ENCODE results near the gene NAAA. TPM values are rescaled to one million over a fixed set of nuclear protein-coding genes. Genes with fewer than 3 reads are reported as not detected.

NAAA gene
- polyA plus RNA-seq, 4 donors = 11.4 to 69.1 (median 23.3) TPM

DNA sequence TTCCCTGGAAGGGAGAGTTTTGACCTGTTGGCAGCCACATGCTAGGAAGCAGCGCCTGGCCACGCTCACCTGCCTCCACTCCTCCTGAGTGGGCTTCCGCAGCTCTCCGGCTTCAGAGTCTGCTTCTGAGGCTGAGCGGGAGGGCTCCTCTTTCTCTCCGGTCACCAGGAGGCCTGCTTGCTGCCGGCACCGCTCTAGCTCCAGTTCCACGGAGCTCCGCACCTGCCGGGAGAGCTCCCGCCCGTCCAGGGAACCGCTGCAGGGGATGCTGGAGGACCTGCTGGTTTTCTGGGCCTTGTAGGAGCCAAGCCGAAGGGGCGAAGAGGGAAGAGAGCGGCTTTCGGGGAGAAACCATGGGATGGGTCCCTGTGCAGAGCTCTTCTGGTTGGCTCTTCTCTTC is 64.6 kb downstream of the NAAA start:
- H3K4me3 ChIP-seq (ENCODE audit: low read depth in 1 of 3, low read length in 3 of 3) = no peak overlapping the region
- FAIRE-seq (no peak), DNase-seq (no peak)
- H3K36me3 ChIP-seq (ENCODE audit: control insufficient read depth in 3 of 3, insufficient read depth in 2 of 3, low read depth in 1 of 3, low read length in 3 of 3) = no peaks in the 10 kb centered on the region
- H3K4me1 ChIP-seq (ENCODE audit: control insufficient read depth in 3 of 3, insufficient read depth in 2 of 3, low read depth in 1 of 3, low read length in 2 of 3) = no peaks in the 10 kb centered on the region
- H3K27ac ChIP-seq (ENCODE audit: low read depth in 1 of 3, low read length in 2 of 3) = no peak overlapping the region
- no peaks in the 10 kb centered on the region for H3K9me3 ChIP-seq (ENCODE audit: control insufficient read depth in 2 of 2, insufficient read depth in 1 of 2, low read depth in 1 of 2, low read length in 1 of 2)
- H3K27me3 ChIP-seq (ENCODE audit: control insufficient read depth in 3 of 3, insufficient read depth in 3 of 3, low read length in 3 of 3) = peaks cover 0 to 3% (median 2%) of the 10 kb centered on the region in 3 donors
- 87 to 90% (median 88%) methylated on average over 18 of the region's 18 CpGs for WGBS, 3 donors

GRCh38 chr4:75869100-75869499 is 71.7 kb downstream of the NAAA start:
- FAIRE-seq = no peak
- 53 to 74% (median 60%) methylated on average over 3 of the region's 3 CpGs for WGBS, 3 donors

DNA sequence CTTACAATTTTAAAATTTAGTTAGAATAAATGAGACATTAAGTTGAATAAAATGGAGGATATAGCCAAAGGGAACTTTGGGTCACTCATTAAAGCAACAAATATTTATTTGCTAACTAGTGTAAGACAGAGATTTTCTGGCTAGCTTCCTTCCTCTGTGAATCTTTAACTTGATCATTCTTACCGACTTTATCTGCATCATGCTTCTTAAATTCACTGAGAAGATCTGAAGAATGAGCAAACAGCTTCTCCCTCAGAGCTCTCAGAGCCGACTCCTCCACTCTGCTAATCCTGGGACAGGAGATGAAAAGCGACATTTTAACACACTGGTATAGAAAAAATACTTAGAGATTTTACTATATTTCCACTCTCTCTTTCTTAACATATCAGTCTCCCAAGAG is 73.7 kb downstream of the NAAA start:
- 34 to 63% (median 43%) methylated on average over 3 of the region's 3 CpGs for WGBS, 3 donors
- H3K4me3 ChIP-seq (ENCODE audit: low read depth in 1 of 3, low read length in 3 of 3) = no peak overlapping the region
- FAIRE-seq (no peak), DNase-seq (no peak)
- peaks cover 0 to 2% of the 10 kb centered on the region in 2 donors for H3K9me3 ChIP-seq (ENCODE audit: control insufficient read depth in 2 of 2, insufficient read depth in 1 of 2, low read depth in 1 of 2, low read length in 1 of 2)
- H3K27me3 ChIP-seq (ENCODE audit: control insufficient read depth in 3 of 3, insufficient read depth in 3 of 3, low read length in 3 of 3) = no peaks in the 10 kb centered on the region
- H3K36me3 ChIP-seq (ENCODE audit: control insufficient read depth in 3 of 3, insufficient read depth in 2 of 3, low read depth in 1 of 3, low read length in 3 of 3) = no peaks in the 10 kb centered on the region
- no peak overlapping the region for H3K27ac ChIP-seq (ENCODE audit: low read depth in 1 of 3, low read length in 2 of 3)
- H3K4me1 ChIP-seq (ENCODE audit: control insufficient read depth in 3 of 3, insufficient read depth in 2 of 3, low read depth in 1 of 3, low read length in 2 of 3) = no peaks in the 10 kb centered on the region

More at GRCh38 chr4:75869100-75869499, 71.7 kb downstream of the NAAA start:
- Histone ChIP-seq H3K9me3 (ENCODE audit: control insufficient read depth in 2 of 2, insufficient read depth in 1 of 2, low read depth in 1 of 2, low read length in 1 of 2) (no peaks in the 10 kb centered on the region), H3K36me3 (ENCODE audit: control insufficient read depth in 3 of 3, insufficient read depth in 2 of 3, low read depth in 1 of 3, low read length in 3 of 3) (no peaks in the 10 kb centered on the region), H3K27ac (ENCODE audit: low read depth in 1 of 3, low read length in 2 of 3) (no peak overlapping the region), H3K4me1 (ENCODE audit: control insufficient read depth in 3 of 3, insufficient read depth in 2 of 3, low read depth in 1 of 3, low read length in 2 of 3) (no peaks in the 10 kb centered on the region), H3K4me3 (ENCODE audit: low read depth in 1 of 3, low read length in 3 of 3) (no peak overlapping the region), H3K27me3 (ENCODE audit: control insufficient read depth in 3 of 3, insufficient read depth in 3 of 3, low read length in 3 of 3) (no peaks in the 10 kb centered on the region)
- no peak for DNase-seq

Other genes starting within 250 kb of the NAAA start
- 10 to 100 TPM; 26.5 to 83.9 (median 33.1) TPM for gene USO1, start 216.4 kb downstream of the NAAA start, polyA plus RNA-seq
- under 1 TPM in 1 of 4 donors, not detected in 3; 0.09 TPM for gene PPEF2, start 38.6 kb downstream of the NAAA start, polyA plus RNA-seq
- 10 to 100 TPM in 3 of 4 donors, 1 to 10 TPM in 1; 9.7 to 29.7 (median 14.3) TPM for gene SDAD1, start 49.9 kb upstream of the NAAA start, polyA plus RNA-seq
- gene CXCL9, start 66.5 kb upstream of the NAAA start, polyA plus RNA-seq = 1 to 10 TPM in 3 of 4 donors, not detected in 1; 2.0 to 4.1 (median 2.7) TPM
- 1 to 10 TPM in 3 of 4 donors, not detected in 1; 2.4 to 8.1 (median 4.2) TPM for gene CXCL10, start 82.5 kb upstream of the NAAA start, polyA plus RNA-seq
- 1 to 10 TPM in 1 of 4 donors, under 1 TPM in 1, not detected in 2; 0.13 to 1.3 TPM for gene CXCL11, start 95.1 kb upstream of the NAAA start, polyA plus RNA-seq
- under 1 TPM in 3 of 4 donors, not detected in 1; 0.19 to 0.81 (median 0.60) TPM for gene ART3, start 133.7 kb upstream of the NAAA start, polyA plus RNA-seq
- gene NUP54, start 207.4 kb upstream of the NAAA start, polyA plus RNA-seq = 10 to 100 TPM; 13.5 to 45.6 (median 22.8) TPM

Measured in small intestine (tissue), 7 donors.